GM21528 (cell line): Measurements from ENCODE around the gene SHISA5.

Source experiments
- ATAC-seq: cut with Tn5 transposase; IDR thresholded peaks from one replicate; pipeline ENCODE4 v1.9.1; 2021; ENCODE audit warnings: mild to moderate bottlenecking, moderate library complexity; ENCODE audit not compliant: unreplicated experiment, low FRiP score

The SHISA5 gene

GRCh38 chr3:48419597-48419996, 84.4 kb downstream of the SHISA5 start:
- no peak for ATAC-seq

- no peak for ATAC-seq
Measured at GRCh38 chr3:48419149-48419548, 84.8 kb downstream of the SHISA5 start.

- no peak for ATAC-seq
Measured at GRCh38 chr3:48418651-48419050, 85.3 kb downstream of the SHISA5 start.

GRCh38 chr3:48418140-48418539, 85.8 kb downstream of the SHISA5 start:
- no peak for ATAC-seq
